H1 (cell line): ENCODE results near the gene SMOC2. TPM values are rescaled to one million over a fixed set of nuclear protein-coding genes. Genes with fewer than 3 reads are reported as not detected.

Source experiments
- CTCF ChIA-PET: fragments of 300-600 bp; sonication (Branson Sonifier 250); formaldehyde crosslinking; loops from one replicate; lab custom pipeline; 2021; ENCODE audit not compliant: partially characterized antibody; lab: Charles Lee
- POLR2A ChIA-PET: fragments of 300-600 bp; sonication (Branson Sonifier 250); formaldehyde crosslinking; loops from one replicate; lab custom pipeline; 2021; ENCODE audit warnings: inconsistent platforms; ENCODE audit not compliant: partially characterized antibody; lab: Charles Lee
- DNase-seq, 2 experiments: peaks; one replicate each; pipeline versions ENCODE4 v3.0.0 to v3.0.0-alpha.2; 2010 to 2022; ENCODE audit warnings: low spot score in 2 of 2, low read depth in 1 of 2, mixed read lengths in 1 of 2
- FAIRE-seq: peaks from 2 replicates; lab custom pipeline; 2011; peaks lifted over from hg19 to GRCh38; lab: Jason Lieb, UNC
- H2AFZ ChIP-seq: 2 replicates; pipeline ENCODE4 v1.8.1; 2012; ENCODE audit warnings: low read length, inconsistent platforms
- H2AK5ac ChIP-seq: 2 replicates; pipeline ENCODE4 v1.6.1; 2013; ENCODE audit warnings: low read depth, low read length
- H2BK120ac ChIP-seq: replicated peaks from 2 replicates; pipeline ENCODE3; 2013; ENCODE audit warnings: low read depth, low read length, inconsistent platforms
- H2BK12ac ChIP-seq: 2 replicates; pipeline ENCODE4 v1.6.1; 2013; ENCODE audit warnings: low read depth, low read length
- H2BK15ac ChIP-seq: 2 replicates; pipeline ENCODE4 v1.6.1; 2013; ENCODE audit warnings: low read length
- H2BK20ac ChIP-seq: 2 replicates; pipeline ENCODE4 v1.6.1; 2013; ENCODE audit warnings: low read length
- H2BK5ac ChIP-seq: 2 replicates; pipeline ENCODE4 v1.6.1; 2013; ENCODE audit warnings: low read depth, low read length
- H3K14ac ChIP-seq: 2 replicates; pipeline ENCODE4 v1.6.1; 2013; ENCODE audit warnings: inconsistent platforms; ENCODE audit not compliant: insufficient read length
- H3K18ac ChIP-seq: 2 replicates; pipeline ENCODE4 v1.6.1; 2013; ENCODE audit warnings: low read length; ENCODE audit errors: extremely low read depth
- H3K23ac ChIP-seq: 2 replicates; pipeline ENCODE4 v1.6.1; 2013; ENCODE audit warnings: inconsistent platforms; ENCODE audit not compliant: insufficient read length
- H3K23me2 ChIP-seq: 2 replicates; pipeline ENCODE4 v1.6.1; 2013; ENCODE audit warnings: low read depth, low read length
- H3K27ac ChIP-seq: 2 replicates; pipeline ENCODE4 v1.6.1; 2011; ENCODE audit warnings: low read depth, low read length, inconsistent platforms
- H3K27me3 ChIP-seq, 4 experiments: replicated peaks in 1 of 4; 1 replicate in 1 of 4; 2 replicates in 3 of 4; pipeline versions ENCODE4 v1.6.1 to v1.8.1; 2011 to 2013; ENCODE audit warnings: low read length in 3 of 4, mild to moderate bottlenecking in 3 of 4, inconsistent platforms in 2 of 4, mixed read lengths in 2 of 4, moderate library complexity in 1 of 4; ENCODE audit not compliant: control insufficient read depth in 3 of 4, insufficient read depth in 3 of 4; ENCODE audit errors: extremely low read depth in 1 of 4
- H3K36me3 ChIP-seq, 4 experiments: 2 replicates each; pipeline versions ENCODE4 v1.6.1 to v1.8.1; 2011 to 2013; ENCODE audit warnings: mild to moderate bottlenecking in 4 of 4, low read length in 3 of 4, moderate library complexity in 2 of 4, control low read depth in 1 of 4, inconsistent platforms in 1 of 4; ENCODE audit not compliant: insufficient read depth in 4 of 4, control insufficient read depth in 2 of 4
- H3K4ac ChIP-seq: replicated peaks from 2 replicates; pipeline ENCODE3; 2013; ENCODE audit warnings: low read length, low read depth, mixed read lengths, inconsistent platforms; ENCODE audit not compliant: insufficient read length
- H3K4me1 ChIP-seq, 4 experiments: replicated peaks in 1 of 4; 1 replicate in 1 of 4; 2 replicates in 3 of 4; pipeline versions ENCODE4 v1.6.1 to v1.8.1; 2011 to 2013; ENCODE audit warnings: low read length in 3 of 4, inconsistent platforms in 2 of 4, mixed read lengths in 1 of 4; ENCODE audit not compliant: insufficient read depth in 4 of 4, control insufficient read depth in 3 of 4
- H3K4me2 ChIP-seq, 2 experiments: 2 replicates each; pipeline versions ENCODE4 v1.6.1 to v1.8.1; 2011 to 2013; ENCODE audit warnings: low read depth in 2 of 2, low read length in 2 of 2, control low read depth in 1 of 2, inconsistent platforms in 1 of 2, mild to moderate bottlenecking in 1 of 2; ENCODE audit not compliant: insufficient read depth in 1 of 2
- H3K4me3 ChIP-seq, 4 experiments: fragments of 200-600, 300-600 bp in 1 of 4; sonication (generic), shearing (Covaris generic), sonication (Bioruptor Twin) in 1 of 4; 2 replicates each; pipeline versions ENCODE4 v1.5.1 to v1.8.1; 2011 to 2016; ENCODE audit warnings: low read length in 4 of 4, low read depth in 3 of 4, control low read depth in 2 of 4, inconsistent platforms in 2 of 4, mild to moderate bottlenecking in 2 of 4, mixed read lengths in 1 of 4, moderate library complexity in 1 of 4; ENCODE audit not compliant: insufficient read depth in 2 of 4; ENCODE audit errors: extremely low read depth in 1 of 4
- H3K56ac ChIP-seq: replicated peaks from 2 replicates; pipeline ENCODE3; 2013; ENCODE audit warnings: low read depth, mild to moderate bottlenecking, mixed read lengths, low read length, inconsistent platforms; ENCODE audit not compliant: insufficient read length
- H3K79me1 ChIP-seq: 2 replicates; pipeline ENCODE4 v1.6.1; 2013; ENCODE audit warnings: low read depth, low read length, control low read depth
- H3K79me2 ChIP-seq, 2 experiments: 2 replicates each; pipeline versions ENCODE4 v1.6.1 to v1.8.1; 2012 to 2013; ENCODE audit warnings: low read length in 2 of 2, mild to moderate bottlenecking in 2 of 2, inconsistent platforms in 1 of 2; ENCODE audit not compliant: insufficient read depth in 2 of 2, control insufficient read depth in 1 of 2
- H3K9ac ChIP-seq, 4 experiments: replicated peaks in 1 of 4; 1 replicate in 1 of 4; 2 replicates in 3 of 4; pipeline versions ENCODE4 v1.6.1 to v1.8.1; 2011 to 2013; ENCODE audit warnings: low read depth in 3 of 4, low read length in 3 of 4, control low read depth in 2 of 4, mild to moderate bottlenecking in 2 of 4, moderate library complexity in 2 of 4, inconsistent platforms in 1 of 4; ENCODE audit errors: extremely low read depth in 1 of 4
- H3K9me3 ChIP-seq, 2 experiments: 2 replicates each; pipeline versions ENCODE4 v1.6.1 to v1.8.1; 2012 to 2013; ENCODE audit warnings: mild to moderate bottlenecking in 2 of 2, moderate library complexity in 2 of 2, control low read depth in 1 of 2, inconsistent platforms in 1 of 2, low read depth in 1 of 2, low read length in 1 of 2, mixed read lengths in 1 of 2; ENCODE audit not compliant: insufficient read depth in 2 of 2
- H4K20me1 ChIP-seq, 2 experiments: replicated peaks in 1 of 2; 2 replicates each; pipeline versions ENCODE3 to v1.8.1; 2011 to 2013; ENCODE audit warnings: inconsistent platforms in 2 of 2, low read length in 2 of 2, mild to moderate bottlenecking in 1 of 2; ENCODE audit not compliant: insufficient read depth in 2 of 2, control insufficient read depth in 1 of 2
- H4K5ac ChIP-seq: 2 replicates; pipeline ENCODE4 v1.6.1; 2013; ENCODE audit warnings: low read length, low read depth, mixed read lengths, inconsistent platforms; ENCODE audit not compliant: insufficient read length
- H4K8ac ChIP-seq: 2 replicates; pipeline ENCODE4 v1.8.0; 2013; ENCODE audit warnings: mild to moderate bottlenecking, moderate library complexity, low read length, inconsistent platforms; ENCODE audit not compliant: insufficient read depth; ENCODE audit errors: extremely low read depth
- H4K91ac ChIP-seq: replicated peaks from 2 replicates; pipeline ENCODE3; 2013; ENCODE audit warnings: low read length, mixed read lengths, inconsistent platforms; ENCODE audit not compliant: insufficient read length
- RXRA ChIP-seq: IDR thresholded peaks from 2 replicates; pipeline ENCODE4 v1.6.1; 2011; ENCODE audit warnings: low read depth, mild to moderate bottlenecking, low read length, moderate library complexity; ENCODE audit not compliant: insufficient read depth
- WGBS, 2 experiments: shearing (Covaris generic) in 1 of 2; methylation state at CpG; one replicate each; pipeline versions ENCODE4 v1.1.6 to v1.1.7; 2013 to 2015; ENCODE audit warnings: low lambda C conversion rate in 2 of 2, mixed read lengths in 2 of 2, inconsistent platforms in 1 of 2, low coverage in 1 of 2, missing lambda C conversion rate in 1 of 2; ENCODE audit not compliant: insufficient replicate concordance in 2 of 2, insufficient coverage in 1 of 2, insufficient read length in 1 of 2; ENCODE audit errors: extremely low coverage in 1 of 2, missing lambda C conversion rate in 1 of 2; 5-methylcytosine and 5-hydroxymethylcytosine counted together
- polyA plus RNA-seq, 7 experiments: library from polyadenylated mRNA; depleted of rRNA in 3 of 7; stranded (reverse) in 5 of 7; unstranded in 2 of 7; fragments of >200 nt in 5 of 7; fragments of 200-250 nt in 2 of 7; gene quantifications; 1 replicate in 5 of 7; 2 replicates in 1 of 7; 4 replicates in 1 of 7; pipeline versions ENCODE4 v1.2.1 to v1.2.3, GENCODE V29; 2011 to 2013; ENCODE audit warnings: missing spikeins in 2 of 7, mixed read lengths in 2 of 7
- total RNA-seq: library from RNA; stranded (reverse); fragmentation: NEBNext Ultra II Directional; extraction: Animal tissue kit (Norgen Biotek cat#: 25700); gene quantifications from 2 replicates; pipeline ENCODE4 v1.2.1, GENCODE V29; 2021

SMOC2 gene
- total and polyA plus RNA-seq, 2 of the 8 experiments (the other 6 are each of a cell fraction or from before 2014, with no cell fraction given) = 7.7 to 8.5 TPM

DNA sequence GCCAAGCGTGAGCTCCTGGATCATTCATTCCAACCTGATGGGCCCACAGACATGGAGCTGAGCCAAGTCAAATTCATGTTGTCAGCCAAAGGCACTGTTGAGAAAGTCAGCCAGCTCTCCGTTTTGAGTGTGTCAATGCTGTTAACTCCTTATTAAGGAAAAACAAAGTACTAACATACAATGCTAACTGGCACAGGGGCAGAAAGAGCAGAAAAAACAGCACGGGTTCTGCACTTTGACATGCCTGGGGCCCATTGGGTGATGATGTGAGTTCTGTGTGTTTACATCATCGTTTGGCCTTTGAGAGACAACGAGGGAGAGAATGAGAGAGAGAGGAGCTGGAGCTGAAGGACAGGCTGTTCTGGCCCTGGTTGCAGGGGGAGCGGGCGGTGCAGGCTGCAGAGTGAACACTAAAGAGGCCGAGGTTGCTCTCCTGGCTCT, 85.9 kb downstream of the SMOC2 start:
- no peaks in the 10 kb centered on the region for H3K23me2 ChIP-seq
- no peaks in the 10 kb centered on the region for H3K79me1 ChIP-seq
- H3K9ac ChIP-seq = no peak overlapping the region
- H2BK12ac ChIP-seq = no peak overlapping the region
- H4K20me1 ChIP-seq = no peaks in the 10 kb centered on the region
- DNase-seq = no peak
- H4K8ac ChIP-seq = no peak overlapping the region
- peaks cover 0 to 3% (median 2%) of the 10 kb centered on the region in 4 experiments; a peak in 2 of 7 replicates for H3K4me1 ChIP-seq
- H2AFZ ChIP-seq = no peak overlapping the region
- H3K36me3 ChIP-seq = peaks cover 0 to 3% (median 0%) of the 10 kb centered on the region in 4 experiments; a peak in 1 of 8 replicates
- no peaks in the 10 kb centered on the region for H3K9me3 ChIP-seq
- no peak overlapping the region for H2BK120ac ChIP-seq
- H4K5ac ChIP-seq = no peak overlapping the region
- no peaks in the 10 kb centered on the region for H3K27me3 ChIP-seq
- no peak overlapping the region for H2BK15ac ChIP-seq
- CTCF ChIA-PET = interaction anchor here (0.8 to 3.9 kb wide), 5 partner anchors 10 to 238 kb away, joined by 3 to 19 read pairs (median 4); no protein-coding TSS in a partner anchor
- H2BK20ac ChIP-seq = no peak overlapping the region
- no peak overlapping the region for H3K18ac ChIP-seq
- no peaks in the 10 kb centered on the region for H3K79me2 ChIP-seq
- H3K27ac ChIP-seq = no peak overlapping the region
- H3K4me3 ChIP-seq = no peak overlapping the region
- H3K23ac ChIP-seq = no peak overlapping the region
- TF ChIP-seq RXRA = no peak
- H3K4ac ChIP-seq = no peak overlapping the region
- WGBS, 2 experiments = 88% methylated on average over 8 of the region's 8 CpGs; no CpG with 5 or more reads in 1 of the 2 experiments
- no peak for FAIRE-seq
- no peak overlapping the region for H3K56ac ChIP-seq
- POLR2A ChIA-PET = interaction anchor here (0.7 to 1.2 kb wide), 2 partner anchors 11 to 28 kb away, joined by 3 to 4 read pairs; no protein-coding TSS in a partner anchor
- no peak overlapping the region for H2AK5ac ChIP-seq
- H3K14ac ChIP-seq = no peak overlapping the region
- H4K91ac ChIP-seq = no peak overlapping the region
- H3K4me2 ChIP-seq = no peak overlapping the region
- no peak overlapping the region for H2BK5ac ChIP-seq
